Urothelium cell line (cell line): ENCODE measurements around the gene CD48.
A peak's percentile ranks its signal among the peaks of the same experiment; 100 is the strongest.
"Not testable (repeated sequence)": the region's sequence is repeated elsewhere in the genome, so short reads cannot be mapped to it uniquely, and the experiment has no call there.

ENCODE experiments used
- DNase-seq: peaks from one replicate; pipeline ENCODE4 v3.0.0; 2011; ENCODE audit warnings: low spot score, mixed read lengths
- FAIRE-seq: peaks from 2 replicates; lab custom pipeline; 2011; peaks lifted over from hg19 to GRCh38; lab: Jason Lieb, UNC

CD48 gene

DNA sequence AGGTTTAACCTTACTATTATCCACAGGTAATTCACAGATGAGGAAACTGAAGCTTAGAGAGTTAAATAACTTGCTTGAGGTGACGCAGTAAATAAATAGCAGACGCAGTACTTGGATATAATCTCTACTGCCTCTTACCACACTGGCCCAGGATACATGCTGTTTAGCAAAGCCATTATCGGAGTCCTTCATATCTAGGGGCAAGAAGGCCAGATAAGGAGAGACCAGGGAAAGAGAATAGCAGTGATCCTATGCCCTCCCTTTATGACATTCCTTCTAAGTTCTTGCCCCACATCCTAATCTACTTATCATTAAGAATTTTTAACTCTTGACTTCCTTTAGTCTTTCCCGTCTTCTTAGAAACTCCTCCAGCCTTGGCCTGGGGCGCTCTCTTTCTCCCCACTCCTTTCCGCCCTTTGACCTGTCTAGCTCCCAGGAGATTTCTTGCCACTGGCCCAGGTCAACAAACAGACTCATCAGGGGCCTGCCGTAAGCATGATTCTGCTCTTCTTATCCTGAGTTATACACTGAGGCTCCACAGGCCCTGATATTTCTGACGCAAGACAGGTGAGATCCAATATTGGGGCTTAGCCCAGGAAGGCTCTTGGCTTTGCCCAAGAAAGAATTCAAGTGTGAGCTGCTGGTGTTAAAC, 53.3 kb downstream of the CD48 start:
- FAIRE-seq (no peak), DNase-seq (no peak)

GRCh38 chr1:160657250-160657781, 54.3 kb downstream of the CD48 start:
- DNase-seq (no peak), FAIRE-seq (no peak)

GRCh38 chr1:160656737-160657136, 54.9 kb downstream of the CD48 start:
- FAIRE-seq (no peak), DNase-seq (no peak)

GRCh38 chr1:160653620-160654016, 58.0 kb downstream of the CD48 start:
- FAIRE-seq (no peak), DNase-seq (no peak)

DNA sequence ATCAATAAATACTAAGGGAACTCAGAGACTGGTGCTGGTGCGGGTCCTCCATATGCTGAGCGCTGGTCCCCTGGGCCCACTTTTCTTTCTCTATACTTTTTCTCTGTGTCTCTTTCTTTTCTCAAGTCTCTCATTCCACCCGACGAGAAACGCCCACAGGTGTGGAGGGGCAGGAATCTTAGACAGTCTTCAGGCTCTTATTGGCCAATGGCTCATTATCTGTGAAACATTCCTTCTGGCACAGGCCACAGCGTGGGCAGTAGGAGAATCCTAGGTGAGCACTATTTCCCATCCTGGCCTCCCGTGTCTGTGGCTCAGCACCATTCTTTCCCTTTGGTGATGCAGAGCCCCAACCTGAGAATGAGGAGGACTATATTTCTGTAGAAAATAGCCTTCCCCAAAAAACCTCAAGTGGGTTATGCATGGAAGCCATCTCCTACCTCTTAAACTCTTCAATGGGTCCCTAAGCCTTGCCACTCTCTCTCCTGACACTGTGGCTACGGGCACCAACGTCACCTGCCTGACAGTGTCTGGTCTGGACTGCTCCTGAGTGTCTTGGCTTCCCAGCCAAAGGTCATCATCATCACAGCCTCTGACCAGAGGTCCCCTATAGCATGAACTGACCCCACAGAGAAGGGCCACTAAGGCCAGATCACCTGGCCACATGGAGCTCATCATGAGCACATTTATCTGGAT, 58.5 kb downstream of the CD48 start:
- DNase-seq = no peak
- FAIRE-seq = no peak

- DNase-seq, FAIRE-seq: not testable (repeated sequence)
Observed at GRCh38 chr1:160652065-160652641, 59.5 kb downstream of the CD48 start.

DNA sequence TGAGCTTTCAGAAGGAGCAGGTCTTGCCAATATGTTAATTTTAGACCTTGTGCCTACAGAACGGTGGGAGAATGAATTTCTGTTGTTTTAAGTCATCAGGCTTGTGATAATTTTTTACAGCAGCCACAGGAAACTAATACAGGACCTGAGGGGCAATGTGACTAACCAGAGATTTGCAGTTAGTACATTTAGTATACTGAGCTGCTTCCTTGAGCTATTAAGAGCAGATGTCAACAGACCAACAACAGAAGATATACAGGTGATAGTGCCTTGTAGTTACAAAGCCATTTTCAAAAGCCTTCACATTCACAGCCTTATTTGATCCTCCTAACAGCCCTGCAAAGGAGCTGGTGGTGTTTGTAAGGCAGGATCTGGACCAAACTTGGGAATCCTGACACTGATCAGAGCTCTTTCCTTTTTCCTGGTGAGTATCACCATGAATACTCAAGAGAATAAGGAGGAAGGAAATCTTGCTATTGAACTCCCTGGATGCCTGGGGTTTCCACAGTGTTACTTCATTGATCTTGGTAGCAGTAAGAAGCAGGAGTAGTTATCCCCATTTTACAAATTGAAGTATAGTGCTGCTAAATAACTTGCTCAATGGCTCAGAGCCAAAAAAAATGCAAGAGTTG, 60.1 kb downstream of the CD48 start:
- FAIRE-seq (no peak), DNase-seq (no peak)

GRCh38 chr1:160647329-160647720, 64.3 kb downstream of the CD48 start:
- DNase-seq (no peak), FAIRE-seq (no peak)

DNA sequence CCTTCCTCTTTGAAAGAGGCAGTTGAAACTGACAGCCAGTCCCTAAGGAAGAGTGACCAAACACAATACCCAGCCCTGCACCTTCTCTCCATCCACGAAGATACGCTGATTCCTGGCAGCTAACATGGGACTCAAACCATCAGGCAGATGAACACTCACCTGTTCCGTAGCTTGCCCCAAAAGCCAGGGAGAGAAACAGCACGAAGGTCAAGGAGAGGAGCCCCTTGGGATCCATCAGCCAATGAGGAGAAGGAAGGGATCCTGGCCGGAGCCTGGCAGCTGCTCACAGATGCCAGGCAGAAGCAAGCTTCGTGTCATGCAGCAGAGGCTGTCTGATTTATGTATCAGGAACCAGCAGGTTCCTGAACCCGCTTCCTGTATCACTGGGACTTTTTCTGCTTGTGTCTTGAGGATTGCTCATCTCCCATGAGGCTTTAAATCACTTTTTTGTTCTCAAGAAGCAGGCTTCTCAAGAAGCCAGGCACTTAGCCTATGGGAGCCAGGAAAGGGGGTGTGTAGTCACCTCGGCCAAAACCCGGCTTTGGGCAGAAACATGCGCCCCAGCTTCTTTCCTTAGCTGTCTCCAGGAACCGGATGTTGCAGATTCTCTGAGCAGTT, 64.8 kb downstream of the CD48 start, which contains the start of gene SLAMF1:
Gene SLAMF1, minus strand, starts transcription at position 334 of the 618 bp plus-strand sequence. Its CDS starts 99 bp downstream, at position 235.
- FAIRE-seq = no peak
- no peak for DNase-seq

GRCh38 chr1:160646180-160646579, 65.4 kb downstream of the CD48 start:
- FAIRE-seq (no peak), DNase-seq (no peak)

GRCh38 chr1:160645386-160646130, 66.1 kb downstream of the CD48 start:
- FAIRE-seq (no peak), DNase-seq (no peak)

- no peak for FAIRE-seq
- no peak for DNase-seq
Observed at GRCh38 chr1:160644399-160644798, 67.2 kb downstream of the CD48 start.

GRCh38 chr1:160643138-160643537, 68.5 kb downstream of the CD48 start:
- DNase-seq (no peak), FAIRE-seq (no peak)

DNA sequence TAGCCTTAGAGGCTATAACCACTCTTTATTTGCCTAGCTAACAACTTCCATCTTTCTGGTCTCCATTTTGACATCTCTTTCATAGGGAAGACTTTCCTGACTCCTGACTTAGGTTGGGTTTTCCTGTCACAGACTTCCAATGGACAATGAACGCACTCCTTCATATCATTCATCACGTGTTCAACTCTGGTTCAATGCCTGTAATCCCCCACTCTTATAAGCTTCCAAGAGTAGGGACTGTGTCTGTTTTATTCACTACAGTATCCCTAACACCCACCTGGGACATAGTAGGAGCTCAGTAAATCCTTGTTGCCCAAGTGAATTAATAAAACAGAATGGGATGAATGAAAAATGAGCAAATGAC, 69.4 kb downstream of the CD48 start:
- no peak for FAIRE-seq
- no peak for DNase-seq

DNA sequence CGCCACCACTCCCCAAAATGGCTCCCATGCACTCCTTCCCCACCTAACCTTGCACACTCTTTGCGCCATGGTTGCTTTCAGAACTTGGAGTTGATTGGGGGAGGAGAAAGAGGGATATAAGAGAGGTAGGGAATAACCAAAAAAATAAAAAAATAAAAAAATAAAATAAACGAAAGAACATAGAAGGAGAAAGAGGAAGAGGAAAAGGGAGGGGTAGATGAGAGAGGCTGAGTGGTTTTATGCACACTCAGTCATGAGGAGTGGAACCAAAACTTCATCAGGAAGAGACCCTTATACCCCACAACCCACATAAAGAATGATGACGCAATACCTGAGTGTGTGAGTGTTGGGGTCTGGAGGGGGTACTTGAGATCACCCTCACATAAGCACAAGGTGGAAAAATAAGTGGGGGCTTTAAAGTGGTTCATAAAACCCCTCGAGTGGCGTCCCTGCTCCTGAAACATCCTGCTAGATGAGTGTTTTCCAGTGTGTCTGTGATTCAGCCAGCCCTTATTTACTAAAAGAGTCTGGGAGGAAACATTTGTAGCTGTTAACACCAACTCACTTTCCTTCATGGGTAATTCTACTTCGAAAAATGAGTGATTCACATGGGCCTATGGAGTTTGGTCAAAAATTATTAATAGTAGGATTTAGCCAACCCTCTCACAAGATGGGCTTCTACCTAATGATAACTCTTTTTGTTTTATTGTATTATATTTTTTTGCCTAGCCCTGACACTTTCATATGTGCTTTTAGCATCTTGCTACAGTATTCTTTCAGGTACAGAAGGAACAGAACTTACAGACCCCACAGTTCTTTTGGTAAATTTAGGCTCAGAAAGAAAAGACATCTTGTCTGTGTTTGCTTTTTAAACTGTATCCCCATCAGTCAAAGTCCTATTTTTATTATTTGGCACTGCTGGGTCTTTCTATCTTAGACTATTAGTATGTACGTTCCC, 70.0 kb downstream of the CD48 start:
- no peak for DNase-seq
- FAIRE-seq = no peak

DNA sequence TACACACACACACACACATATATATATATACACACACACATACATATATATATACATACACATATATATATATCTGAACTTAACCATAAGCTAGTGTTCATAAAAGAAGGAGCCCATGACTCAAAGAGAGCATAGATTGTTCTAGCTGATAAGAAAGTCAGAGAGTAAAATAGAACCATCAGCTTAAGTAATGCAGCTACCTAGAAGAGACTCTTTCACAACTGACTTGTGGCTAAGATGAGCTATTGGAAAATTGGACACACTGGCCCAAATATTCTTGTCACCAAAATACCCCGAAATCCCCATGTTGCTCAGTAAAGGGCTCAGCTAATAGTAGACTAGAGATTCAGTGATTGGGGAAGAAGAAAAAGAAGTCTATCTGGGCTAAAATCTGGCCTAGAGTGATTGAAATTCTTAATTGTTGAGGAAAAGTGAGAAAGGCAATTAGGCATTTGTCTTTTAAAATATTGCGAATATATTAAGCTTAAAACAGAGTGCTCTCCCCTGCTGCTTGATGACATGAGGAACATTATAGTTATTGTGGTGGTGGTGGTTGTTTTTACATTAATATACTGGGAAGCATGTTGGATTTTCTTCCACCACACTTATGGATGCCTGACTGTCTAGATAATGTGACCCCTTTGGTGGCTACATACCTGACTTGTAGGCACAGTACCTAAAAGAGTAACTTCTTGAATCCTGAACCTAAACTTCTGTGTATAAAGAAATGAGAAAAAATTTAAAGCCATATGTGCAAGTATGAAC, 71.1 kb downstream of the CD48 start:
- FAIRE-seq (no peak), DNase-seq (no peak)

GRCh38 chr1:160639652-160640051, 72.0 kb downstream of the CD48 start:
- FAIRE-seq (no peak), DNase-seq (peak; percentile 31)

DNA sequence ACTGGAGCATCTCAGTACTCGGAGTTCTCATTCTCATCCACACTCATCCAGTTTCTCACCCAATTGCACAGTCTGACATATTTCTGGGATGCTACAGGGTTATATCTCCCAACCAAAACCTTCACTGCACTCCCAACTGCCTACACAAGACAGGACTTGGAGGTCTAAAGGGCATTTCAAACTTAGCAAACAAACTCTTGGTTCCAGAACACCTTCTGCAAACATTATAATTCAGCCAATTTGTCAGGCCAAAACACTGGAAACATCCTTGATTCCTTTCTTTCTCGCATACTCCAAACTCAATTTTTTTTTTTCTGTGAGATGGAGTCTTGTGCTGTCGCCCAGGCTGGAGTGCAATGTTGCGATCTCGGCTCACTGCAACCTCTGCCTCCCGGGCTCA, 72.7 kb downstream of the CD48 start:
- FAIRE-seq = no peak
- no peak for DNase-seq

DNA sequence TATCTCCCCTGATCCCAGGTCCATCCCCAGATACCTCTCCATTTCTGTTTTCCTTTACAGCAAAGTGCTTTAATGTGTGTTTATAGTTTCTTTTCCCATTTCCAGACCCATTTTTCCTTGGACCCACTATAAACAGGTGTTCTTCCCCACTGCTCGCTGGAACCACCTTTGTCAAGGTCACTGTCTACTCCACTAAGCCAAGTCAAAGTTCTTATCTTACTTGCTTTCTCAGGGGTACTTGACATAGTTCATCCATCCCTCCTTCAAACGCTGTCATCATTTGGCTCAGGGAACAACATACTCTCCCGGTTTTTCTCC, 73.1 kb downstream of the CD48 start:
- DNase-seq = no peak
- no peak for FAIRE-seq
